NCI-H187 (cell line): ENCODE data around the gene MIPEP.
"Not testable (repeated sequence)": the region's sequence is repeated elsewhere in the genome, so short reads cannot be mapped to it uniquely, and the experiment has no call there.

Experiments used
- DNase-seq, 2 experiments: peaks; one replicate each; lab custom pipeline; 2025; lab: John Stamatoyannopoulos, UW

Gene MIPEP

DNA sequence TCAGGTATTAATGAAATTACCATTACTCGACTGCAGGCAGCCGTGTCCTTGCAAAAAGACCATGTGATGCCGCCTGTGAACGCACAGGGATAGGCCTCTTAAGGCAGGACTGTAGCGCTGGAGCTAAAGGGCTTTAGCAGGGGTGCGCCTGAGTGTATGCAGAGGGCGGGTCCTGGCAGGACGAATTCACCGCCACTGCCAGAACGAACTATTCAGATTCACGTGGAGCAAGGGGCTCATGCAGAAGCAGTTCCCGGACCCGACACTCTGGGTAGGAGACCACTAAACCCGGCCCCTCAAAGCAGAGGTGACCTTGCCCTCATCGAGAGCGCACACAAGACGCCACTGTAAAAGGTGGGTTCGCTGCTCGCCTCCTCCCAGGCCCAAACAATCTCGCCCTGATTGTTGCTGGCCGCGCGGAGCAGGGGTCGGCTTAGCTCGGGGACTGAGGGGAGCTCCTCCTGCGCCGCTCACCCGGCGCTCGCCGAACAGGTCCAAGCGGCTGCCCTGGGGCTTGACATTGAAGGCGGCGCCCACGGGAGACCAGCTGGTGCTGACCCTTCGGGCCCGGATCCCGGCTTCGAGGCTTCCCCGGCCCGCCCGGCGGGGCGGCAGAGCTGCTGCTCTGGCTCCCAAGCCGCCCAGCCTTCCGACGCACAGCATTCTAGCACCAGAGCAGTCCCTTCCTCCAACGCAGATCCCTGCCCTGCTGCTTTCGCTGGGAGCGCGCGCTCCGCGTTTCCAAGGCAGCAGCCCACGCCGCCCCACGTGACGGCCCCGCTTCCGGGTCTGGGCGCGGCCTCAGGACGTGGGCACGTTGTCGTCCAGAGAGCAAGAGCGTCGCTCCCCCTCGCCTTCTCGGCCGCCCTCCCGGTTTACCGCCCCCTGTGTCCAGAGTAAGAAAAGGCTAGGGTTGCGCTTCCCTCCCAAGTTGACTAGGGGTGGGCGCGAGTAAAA, at the start of gene MIPEP:
Gene MIPEP, minus strand, starts transcription at position 743 of the 957 bp plus-strand sequence. Its CDS starts 80 bp downstream, at position 663.
- peak; percentile 62 to 90 for DNase-seq

GRCh38 chr13:23934520-23934919, 45.3 kb upstream of the MIPEP start:
- DNase-seq, result no peak

DNA sequence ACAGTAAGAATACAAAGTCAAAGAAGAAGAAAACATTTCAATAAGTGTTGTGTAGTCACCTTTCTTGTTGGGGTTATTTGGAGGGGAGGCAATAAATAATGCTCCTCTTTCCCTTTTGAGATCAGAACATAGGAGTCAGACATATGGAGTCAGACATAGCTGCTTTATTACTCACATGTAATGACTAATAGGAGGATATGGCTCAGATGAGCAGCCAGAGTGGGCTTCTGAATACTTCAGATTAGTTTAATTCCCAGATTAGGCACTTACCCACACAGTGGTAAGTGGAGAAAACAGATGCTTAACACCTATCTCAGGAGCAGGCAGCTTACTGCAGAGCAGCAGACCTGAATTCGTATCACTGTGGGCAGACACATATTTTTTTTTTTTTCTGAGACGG, 39.8 kb upstream of the MIPEP start:
- DNase-seq, result no peak

DNA sequence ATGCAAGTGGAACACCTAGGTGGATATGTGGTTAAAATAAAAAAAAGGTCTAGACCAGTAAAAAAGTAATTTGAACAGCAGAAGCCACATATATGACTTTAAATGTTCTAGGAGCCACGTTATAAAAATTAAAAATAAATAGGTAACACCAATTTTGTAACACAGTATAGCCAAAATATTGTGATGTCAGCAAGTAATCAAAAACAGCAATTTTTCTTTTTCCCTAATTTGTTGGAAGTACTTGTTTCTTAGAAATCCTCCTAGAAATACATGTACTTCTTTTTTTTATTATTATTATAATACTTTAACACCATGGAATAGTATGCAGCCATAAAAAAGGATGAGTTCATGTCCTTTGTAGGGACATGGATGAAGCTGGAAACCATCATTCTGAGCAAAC, 33.8 kb upstream of the MIPEP start:
- no peak for DNase-seq

- DNase-seq, result no peak
These were observed 33.1 kb upstream of the MIPEP start for GRCh38 chr13:23922005-23922932.

GRCh38 chr13:23921451-23921888, 32.3 kb upstream of the MIPEP start:
- DNase-seq, result no peak

DNA sequence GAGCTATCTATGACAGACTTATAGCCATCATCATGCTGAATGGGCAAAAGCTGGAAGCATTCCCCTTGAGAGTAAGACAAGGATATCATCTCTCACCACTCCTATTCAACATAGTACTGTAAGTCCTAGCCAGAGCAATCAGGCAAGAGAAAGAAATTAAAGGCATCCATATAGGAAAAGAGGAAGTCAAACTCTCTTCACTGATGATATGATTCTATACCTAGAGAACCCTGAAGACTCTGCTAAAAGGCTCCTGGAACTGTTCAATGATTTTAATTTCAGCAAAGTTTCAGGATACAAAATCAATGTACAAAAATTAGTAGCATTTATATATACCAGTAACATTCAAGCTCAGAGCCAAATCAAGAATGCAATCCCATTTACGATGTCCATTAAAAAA, 29.8 kb upstream of the MIPEP start:
- DNase-seq, result no peak

- no peak for DNase-seq
These were observed 29.0 kb upstream of the MIPEP start for GRCh38 chr13:23918208-23918607.

GRCh38 chr13:23915308-23915707, 26.1 kb upstream of the MIPEP start:
- DNase-seq, result no peak

GRCh38 chr13:23912469-23912868, 23.3 kb upstream of the MIPEP start:
- DNase-seq, result no peak

DNA sequence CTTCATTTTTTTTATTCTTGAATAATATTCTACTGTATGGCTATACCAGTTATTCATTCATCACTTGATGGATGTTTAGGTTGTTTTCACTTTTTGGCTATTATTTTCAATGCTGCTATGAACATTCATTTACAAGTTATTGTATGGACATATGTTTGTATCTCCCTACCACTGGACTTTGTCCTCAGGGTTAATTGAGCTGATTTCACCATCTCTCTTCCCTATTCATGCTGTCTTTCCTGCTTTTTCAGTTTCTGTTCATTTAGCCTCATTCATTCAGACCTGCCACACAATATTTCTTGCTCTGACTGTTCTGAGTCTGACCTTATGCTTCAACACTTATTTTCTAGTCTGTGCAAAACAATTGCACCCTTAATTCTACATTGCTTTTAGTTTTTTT, 20.4 kb upstream of the MIPEP start:
- DNase-seq, result no peak

DNA sequence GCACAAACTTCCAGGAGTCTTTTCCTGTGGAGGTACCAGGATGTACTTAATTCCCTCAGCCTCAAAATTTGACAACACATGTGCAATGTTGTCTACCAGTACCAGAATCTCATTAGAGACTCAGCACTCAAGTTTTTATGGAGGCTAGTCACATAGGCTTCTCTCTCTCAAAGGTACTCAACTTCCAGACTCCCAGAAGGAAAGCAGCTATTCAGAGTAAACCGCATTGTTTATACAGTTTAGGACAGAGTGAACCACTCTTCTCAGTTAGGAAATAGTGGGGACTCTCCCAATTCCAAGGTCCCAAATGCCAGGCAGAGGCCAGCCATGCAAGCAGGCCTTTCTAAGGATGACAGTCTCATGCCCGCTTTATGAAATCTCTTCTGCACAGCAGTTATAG, 16.6 kb upstream of the MIPEP start:
- no peak for DNase-seq

DNA sequence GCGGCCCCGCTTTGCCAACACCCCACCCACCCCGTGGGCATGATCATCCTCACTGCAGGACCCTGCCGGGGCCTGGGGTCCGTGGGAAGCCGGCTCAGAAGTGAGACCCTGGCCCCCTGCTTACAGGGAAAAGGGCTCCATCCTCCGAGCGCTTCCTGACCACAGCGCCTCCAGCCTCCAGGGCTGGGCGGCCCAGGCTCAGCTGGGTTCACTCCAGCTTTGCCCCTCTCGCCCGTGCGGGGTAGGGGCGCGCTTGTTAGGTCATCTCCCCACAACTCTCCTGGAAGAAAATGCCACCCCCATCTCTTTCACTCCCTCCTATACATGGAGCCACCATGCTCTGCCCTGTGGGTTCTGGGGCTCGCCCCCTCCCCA, 14.7 kb upstream of the MIPEP start:
- no peak for DNase-seq

DNA sequence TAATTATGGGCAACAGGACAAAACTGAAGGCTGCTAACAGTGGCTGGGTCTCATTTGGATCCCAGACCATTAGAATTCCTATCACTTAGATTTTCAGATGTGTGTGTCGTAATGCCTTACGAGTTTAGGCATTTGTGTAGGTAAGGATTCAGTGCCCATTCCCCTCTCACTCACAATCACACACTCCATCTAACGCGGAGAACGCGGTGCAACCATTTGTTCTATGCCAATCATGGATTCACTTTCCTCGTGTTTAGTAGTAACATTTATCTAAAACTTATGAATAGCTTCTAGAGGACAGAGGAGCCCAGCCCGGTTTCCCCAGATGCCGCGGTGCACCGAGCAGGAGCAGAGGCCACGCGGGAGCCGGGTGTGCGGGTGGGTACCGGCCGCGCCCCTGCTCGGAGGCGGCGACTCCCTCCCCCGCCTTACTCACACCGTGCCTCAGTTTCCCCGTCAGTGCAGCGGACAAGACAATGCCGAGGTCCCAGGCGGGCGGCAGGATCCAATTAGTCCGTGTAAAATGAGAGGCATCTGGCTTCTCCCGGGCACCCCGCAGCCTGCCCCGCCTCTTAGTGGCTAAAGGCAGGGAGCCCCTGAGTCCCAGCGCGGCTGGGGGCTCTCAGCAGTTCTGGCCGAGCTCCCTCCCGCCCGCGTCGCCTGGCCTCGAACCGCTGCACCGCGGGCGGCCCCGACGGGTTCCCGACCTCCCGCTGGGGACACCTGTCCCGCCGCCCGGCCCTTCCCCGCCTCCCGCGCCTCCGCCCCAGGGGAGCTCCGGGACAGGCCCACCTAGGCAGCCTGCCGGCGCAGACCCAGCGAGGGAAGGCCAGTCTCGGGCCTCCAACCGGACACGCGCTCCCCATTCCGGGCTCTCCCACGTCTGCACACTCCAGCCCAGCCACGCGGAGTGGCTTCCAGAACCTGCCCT, 14.0 kb upstream of the MIPEP start:
- no peak for DNase-seq

DNA sequence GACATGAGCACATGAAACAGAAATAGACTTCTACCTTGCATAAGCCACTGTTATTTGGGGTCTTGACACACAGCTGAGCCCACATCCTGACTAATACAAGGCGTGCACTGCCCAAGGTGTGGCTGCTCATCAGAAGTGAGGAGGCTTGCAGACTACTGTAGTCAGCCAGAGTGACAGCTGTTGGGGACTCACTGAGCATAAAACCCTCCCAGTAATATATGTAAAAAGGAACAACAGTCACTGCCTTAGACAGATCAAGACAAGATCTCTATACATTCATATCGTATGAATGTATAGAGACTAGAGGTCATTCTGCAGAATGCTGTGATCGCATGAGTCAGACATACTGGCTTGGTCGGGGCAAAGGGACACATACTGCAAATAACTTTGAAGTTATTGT, 12.2 kb upstream of the MIPEP start:
- no peak for DNase-seq

DNA sequence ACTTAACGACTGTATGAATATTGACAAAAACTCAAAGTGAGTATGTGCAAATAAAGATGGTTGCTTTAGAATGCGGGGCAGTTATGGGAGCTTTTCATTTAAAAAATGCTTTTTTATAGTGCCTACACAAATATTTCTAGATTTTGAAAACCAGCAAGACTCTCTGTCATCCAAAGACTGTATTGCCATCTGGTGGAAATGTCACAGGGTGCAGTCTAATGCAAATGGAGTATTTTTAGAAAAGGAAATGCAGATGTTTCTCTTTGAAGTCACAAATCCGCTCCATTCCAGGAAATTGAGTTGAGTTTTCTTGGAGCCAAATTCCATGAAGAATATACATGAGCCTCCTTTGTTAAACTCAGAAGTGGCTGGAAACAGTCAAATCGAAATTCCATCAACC, 10.4 kb upstream of the MIPEP start:
- no peak for DNase-seq

- no peak for DNase-seq
These were observed 8.9 kb upstream of the MIPEP start for GRCh38 chr13:23898101-23898500.

DNA sequence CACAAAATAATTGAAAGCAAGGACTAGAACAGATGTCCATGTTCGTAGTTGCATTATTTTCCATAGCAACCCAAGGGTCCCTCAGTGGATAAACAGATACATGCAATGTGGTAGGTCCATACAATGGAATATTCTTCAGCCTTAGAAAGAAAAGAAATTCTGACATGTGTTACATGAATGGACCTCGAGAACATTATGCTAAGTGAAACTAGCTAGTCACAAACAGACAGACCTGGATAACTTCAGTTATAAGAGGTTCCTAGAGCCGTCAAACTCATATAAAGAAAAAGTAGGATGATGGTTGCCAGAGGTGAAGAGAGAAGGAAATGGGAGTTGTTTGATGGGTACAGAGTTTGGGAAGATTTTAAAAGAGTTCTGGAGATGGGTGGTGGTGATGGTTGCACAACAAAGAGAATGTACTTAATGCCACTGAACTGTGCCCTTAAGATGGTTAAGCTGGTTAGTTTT, 8.3 kb upstream of the MIPEP start, which contains the start of gene C1QTNF9B:
Gene C1QTNF9B, minus strand, starts transcription at position 51 of the 468 bp plus-strand sequence.
- DNase-seq, result not testable (repeated sequence)

DNA sequence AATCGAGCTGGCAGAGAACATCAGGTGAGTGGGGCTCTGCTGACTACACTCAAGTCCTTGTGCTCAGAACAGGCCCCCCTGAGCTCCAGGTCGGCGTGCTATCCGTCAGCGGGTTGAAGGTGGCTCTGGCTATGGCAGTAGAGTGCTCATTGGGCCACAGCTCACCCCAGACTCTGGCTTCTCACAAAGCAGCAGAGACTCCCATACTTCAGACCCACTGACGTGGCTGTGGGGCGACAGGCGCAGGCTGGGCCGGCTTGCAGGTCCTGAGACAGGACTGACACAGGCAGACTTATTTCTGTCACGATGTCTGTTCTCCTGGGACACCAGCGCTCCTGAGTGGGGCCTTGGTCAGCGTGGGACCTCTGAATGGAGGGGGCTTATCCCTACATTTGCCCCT, 5.5 kb upstream of the MIPEP start:
- DNase-seq, result not testable (repeated sequence)

DNA sequence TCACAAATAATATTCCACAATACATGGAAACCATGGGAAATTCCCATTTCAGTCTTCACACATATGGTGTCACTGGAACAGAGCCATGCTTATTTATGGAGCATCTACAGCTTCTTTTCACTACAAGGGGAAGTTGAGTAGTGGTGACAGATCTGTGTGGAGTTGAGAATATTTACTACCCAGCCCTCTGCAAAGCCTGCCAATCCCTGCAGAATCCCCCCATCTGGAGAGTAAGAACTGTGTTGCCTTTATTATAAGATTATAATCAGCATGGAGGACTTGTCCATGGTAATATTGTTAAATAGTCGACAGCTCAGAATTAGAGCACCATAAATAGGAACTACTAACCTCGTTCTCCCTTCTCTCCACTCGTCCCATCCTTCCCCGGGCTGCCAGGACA, 4.6 kb upstream of the MIPEP start:
- DNase-seq, result not testable (repeated sequence)
